AG04450 (cell line): ENCODE results near the gene COL11A2. TPM values are rescaled to one million over a fixed set of nuclear protein-coding genes. Genes with fewer than 3 reads are reported as not detected.

Experiments
- CTCF ChIA-PET: fragments of 300-600, 350-600 bp; formaldehyde crosslinking; extraction: SDS; loops from one replicate; lab custom pipeline; 2022; ENCODE audit warnings: antibody characterized with exemption, inconsistent platforms; lab: Charles Lee
- POLR2A ChIA-PET: fragments of 350-600 bp; formaldehyde crosslinking; extraction: SDS; loops from one replicate; lab custom pipeline; 2021; ENCODE audit warnings: antibody characterized with exemption, inconsistent platforms; lab: Yijun Ruan, JAX
- DNase-seq: peaks from one replicate; pipeline ENCODE4 v3.0.0-alpha.2; 2011; ENCODE audit warnings: low read depth, low spot score
- H3K27ac ChIP-seq: one replicate; pipeline ENCODE4 v1.5.1; 2012; ENCODE audit warnings: low read depth, low read length, control low read depth
- H3K27me3 ChIP-seq: one replicate; pipeline ENCODE4 v1.6.0; 2012; ENCODE audit warnings: low read length; ENCODE audit not compliant: control insufficient read depth, insufficient read depth
- H3K4me3 ChIP-seq: 2 replicates; pipeline ENCODE4 v1.5.1; 2011; ENCODE audit warnings: mild to moderate bottlenecking, low read depth, low read length, control low read depth
- H3K9me3 ChIP-seq: 2 replicates; pipeline ENCODE4 v1.5.1; 2012; ENCODE audit warnings: low read length; ENCODE audit not compliant: control insufficient read depth, insufficient read depth
- CTCF ChIP-seq: IDR thresholded peaks from 2 replicates; pipeline ENCODE4 v1.5.1; 2011; ENCODE audit warnings: low read depth, low read length, control low read depth, inconsistent platforms
- polyA plus RNA-seq: library from polyadenylated mRNA; depleted of rRNA; stranded (reverse); fragments of >200 nt; gene quantifications from 2 replicates; pipeline ENCODE4 v1.2.3, GENCODE V29; 2011

The COL11A2 gene
- polyA plus RNA-seq, 1 experiment: 0.26 TPM

- H3K4me3 ChIP-seq: no peak overlapping the region
- no peak for TF ChIP-seq CTCF
- no peak for DNase-seq
- H3K9me3 ChIP-seq: no peaks in the 10 kb centered on the region; the same call in 1 of the 2 replicates
- H3K27ac ChIP-seq: no peak overlapping the region
- ChIA-PET POLR2A (no interaction called here), CTCF (interaction anchor here (1.3 to 1.4 kb wide), 3 partner anchors 12 to 156 kb away, joined by 4 to 15 read pairs (median 6); no protein-coding TSS in a partner anchor)
- peaks cover 21% of the 10 kb centered on the region for H3K27me3 ChIP-seq
Measured at GRCh38 chr6:33171016-33171879, 21.0 kb downstream of the COL11A2 start.

- no peak overlapping the region for H3K27ac ChIP-seq
- H3K27me3 ChIP-seq: peaks cover 16% of the 10 kb centered on the region
- DNase-seq: no peak
- no peak overlapping the region for H3K4me3 ChIP-seq
- H3K9me3 ChIP-seq: no peaks in the 10 kb centered on the region; the same call in 1 of the 2 replicates
- ChIA-PET POLR2A (no interaction called here), CTCF (no interaction called here)
- TF ChIP-seq CTCF: no peak
Measured at GRCh38 chr6:33170176-33171015, 21.9 kb downstream of the COL11A2 start.

- H3K9me3 ChIP-seq: no peaks in the 10 kb centered on the region; the same call in 1 of the 2 replicates
- no peak overlapping the region for H3K4me3 ChIP-seq
- ChIA-PET POLR2A (no interaction called here), CTCF (no interaction called here)
- no peak overlapping the region for H3K27ac ChIP-seq
- no peak for DNase-seq
- H3K27me3 ChIP-seq: peaks cover 10% of the 10 kb centered on the region
- TF ChIP-seq CTCF: no peak
Measured at GRCh38 chr6:33169291-33170175, 22.7 kb downstream of the COL11A2 start.

GRCh38 chr6:33168639-33169038 is 23.6 kb downstream of the COL11A2 start:
- H3K4me3 ChIP-seq: no peak overlapping the region
- CTCF ChIA-PET: no interaction called here
- TF ChIP-seq CTCF: no peak
- H3K27ac ChIP-seq: no peak overlapping the region
- POLR2A ChIA-PET: no interaction called here
- DNase-seq: no peak
- no peaks in the 10 kb centered on the region; the same call in 1 of the 2 replicates for H3K9me3 ChIP-seq
- peaks cover 10% of the 10 kb centered on the region for H3K27me3 ChIP-seq
